Right lobe of liver (tissue), 4 donors: ENCODE measurements around the gene UBTD2.

ENCODE experiments used
- CTCF ChIP-seq, 4 donors: fragments of 200-600 bp in 3 of 4; fragments of 450-650 bp in 1 of 4; IDR thresholded peaks; one replicate each; pipeline versions ENCODE4 v1.5.1 to v1.8.0; 2016 to 2022; ENCODE audit warnings: antibody characterized with exemption in 4 of 4, mild to moderate bottlenecking in 2 of 4
- POLR2A ChIP-seq: fragments of 450-650 bp; IDR thresholded peaks from one replicate; pipeline ENCODE4 v1.6.1; 2017; ENCODE audit warnings: antibody characterized with exemption, mild to moderate bottlenecking
- donor health status: DM: no; HTN: no; CAD: no.
- donor health status: DM: no; HTN: no; CAD: no.
- donor health status: DM: no; HTN: yes; CAD: no.

GRCh38 chr5:172280929-172281328 lies 2.6 kb downstream of the UBTD2 start:
- TF ChIP-seq CTCF (IDR thresholded peaks at IDR 0.05) (no peak), POLR2A (no peak)
